Left ventricle myocardium superior (tissue), 1 donor: Measurements from ENCODE around the gene NAALADL2. TPM values are rescaled to one million over a fixed set of nuclear protein-coding genes. Genes with fewer than 3 reads are reported as not detected.

Experiments
- ATAC-seq: fragments of 200-7000 bp; cut with Tn5 transposase; one replicate; pipeline ENCODE4 v1.9.1; 2020; ENCODE audit warnings: mild to moderate bottlenecking, moderate library complexity
- DNase-seq: peaks from one replicate; pipeline ENCODE4 v3.0.0-alpha.2; 2020
- intact Hi-C: fragments of 100-400 bp; cut with micrococcal nuclease; formaldehyde crosslinking; loops from one replicate; pipeline ENCODE4 v1.11.0; 2022
- total RNA-seq: library from RNA; stranded (reverse); fragmentation: NEBNext Ultra II Directional; extraction: Animal tissue kit (Norgen Biotek cat#: 25700); gene quantifications from one replicate; pipeline ENCODE4 v1.2.1, GENCODE V29; 2021
- donor health status: DM: no; HTN: yes; CAD: no; lungs with severe emphysema.

Gene NAALADL2
- total RNA-seq, 1 donor from 2014 or later = 3.1 TPM

DNA sequence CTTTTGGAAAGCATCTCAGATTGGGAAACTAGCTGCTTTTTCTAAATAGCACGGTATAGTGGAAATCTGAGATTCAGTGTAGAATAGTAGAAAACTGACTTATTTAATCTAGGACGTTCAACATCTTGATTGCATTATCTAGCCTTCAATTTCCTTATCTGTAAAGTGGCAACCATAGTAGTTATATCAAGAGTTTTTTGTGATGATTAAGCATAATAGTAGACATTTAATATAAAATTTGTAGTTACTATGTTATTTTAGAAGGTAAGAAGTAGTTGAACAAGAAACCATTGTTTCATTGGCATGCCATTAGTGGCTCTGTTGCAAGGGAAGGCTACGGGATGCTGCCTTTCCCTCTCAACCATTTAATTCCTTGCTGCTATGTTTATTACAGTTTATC lies 367.3 kb downstream of the NAALADL2 start:
- no peak for DNase-seq
- no peak for ATAC-seq
- intact Hi-C loops = no loop called here

- intact Hi-C loops = no loop called here
- ATAC-seq = no peak
Measured at GRCh38 chr3:175227126-175227525, 368.0 kb downstream of the NAALADL2 start.

GRCh38 chr3:175233957-175234940 lies 375.1 kb downstream of the NAALADL2 start:
- DNase-seq (no peak), ATAC-seq (no peak)
- intact Hi-C loops = no loop called here

More at GRCh38 chr3:175227126-175227525, 368.0 kb downstream of the NAALADL2 start:
- no peak for DNase-seq

DNA sequence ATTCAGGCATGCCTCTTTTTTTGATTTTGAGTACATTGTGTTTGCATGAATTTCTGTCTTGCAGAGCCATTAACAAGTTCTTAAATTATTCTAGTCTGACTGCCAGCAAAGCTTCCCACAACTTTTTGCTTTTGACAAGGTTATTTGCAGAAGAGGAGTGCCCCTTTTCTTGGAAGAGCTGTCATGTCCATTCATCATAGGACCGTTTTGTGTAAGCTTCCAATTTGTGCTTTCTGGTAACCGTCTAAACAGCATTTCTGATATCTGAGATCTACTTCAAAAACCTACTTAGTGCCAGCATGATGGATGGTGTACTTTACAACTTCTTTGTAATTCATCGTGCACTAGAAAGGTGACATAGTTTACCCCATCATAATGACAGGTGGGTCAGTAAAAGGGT lies 379.7 kb downstream of the NAALADL2 start:
- intact Hi-C loops = no loop called here
- DNase-seq = no peak
- ATAC-seq = no peak

DNA sequence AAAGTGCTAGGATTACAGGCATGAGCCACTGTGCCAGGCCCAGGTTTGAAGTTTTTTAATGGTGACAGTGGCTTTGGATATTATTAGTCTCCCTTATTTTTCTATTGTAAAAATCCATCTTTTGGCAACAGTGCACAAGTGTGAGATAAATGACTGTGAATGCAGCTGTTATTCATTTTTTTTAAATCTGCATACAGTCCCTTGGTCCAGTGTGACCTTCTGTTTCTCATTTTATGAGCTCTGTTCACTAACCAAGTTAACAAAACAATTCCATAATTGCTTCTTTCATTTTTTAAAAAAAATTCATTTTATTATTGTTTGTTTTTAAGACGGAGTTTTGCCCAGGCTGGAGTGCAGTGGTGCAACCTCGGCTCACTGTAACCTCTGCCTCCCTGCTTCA lies 381.8 kb downstream of the NAALADL2 start:
- intact Hi-C loops = no loop called here
- DNase-seq = no peak
- no peak for ATAC-seq

DNA sequence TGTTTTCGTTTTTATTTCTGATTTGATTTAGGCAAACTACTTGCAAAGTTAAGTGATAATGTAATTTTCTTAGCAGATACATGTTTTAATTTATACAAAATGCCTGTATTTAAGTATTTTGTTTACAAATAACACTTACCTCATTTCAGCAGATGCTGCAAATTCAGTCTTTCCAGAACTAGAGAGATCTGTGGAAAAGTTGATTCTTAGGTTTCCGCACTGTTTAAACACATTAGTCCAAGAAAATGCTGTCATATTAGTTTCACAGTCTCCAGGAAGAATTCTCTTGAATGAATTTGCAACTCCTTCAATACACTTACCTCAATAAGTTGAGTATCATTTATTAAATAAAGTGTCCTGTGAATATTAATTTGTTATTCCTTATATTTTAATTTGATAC lies 383.1 kb downstream of the NAALADL2 start:
- DNase-seq (no peak), ATAC-seq (no peak)
- intact Hi-C loops = no loop called here

DNA sequence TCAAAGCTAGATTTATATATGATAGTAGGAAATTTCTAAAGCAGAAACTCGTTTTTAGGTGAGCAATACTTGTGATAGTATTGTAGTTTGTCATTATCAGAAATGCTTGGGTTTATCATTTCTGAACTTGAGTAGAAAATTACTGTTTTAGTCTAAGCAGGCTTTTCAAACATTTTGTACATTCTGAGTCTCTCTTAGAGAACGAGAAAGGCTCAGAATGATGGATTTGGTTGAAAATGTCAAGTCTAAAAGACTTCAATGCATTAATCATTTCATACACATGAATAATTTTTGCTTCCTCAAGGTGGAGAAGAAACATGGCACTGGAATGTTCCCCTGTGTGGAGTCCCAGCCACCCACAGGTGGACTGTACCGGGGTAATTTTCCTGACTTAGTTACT lies 387.1 kb downstream of the NAALADL2 start:
- DNase-seq (no peak), ATAC-seq (no peak)
- intact Hi-C loops = no loop called here

DNA sequence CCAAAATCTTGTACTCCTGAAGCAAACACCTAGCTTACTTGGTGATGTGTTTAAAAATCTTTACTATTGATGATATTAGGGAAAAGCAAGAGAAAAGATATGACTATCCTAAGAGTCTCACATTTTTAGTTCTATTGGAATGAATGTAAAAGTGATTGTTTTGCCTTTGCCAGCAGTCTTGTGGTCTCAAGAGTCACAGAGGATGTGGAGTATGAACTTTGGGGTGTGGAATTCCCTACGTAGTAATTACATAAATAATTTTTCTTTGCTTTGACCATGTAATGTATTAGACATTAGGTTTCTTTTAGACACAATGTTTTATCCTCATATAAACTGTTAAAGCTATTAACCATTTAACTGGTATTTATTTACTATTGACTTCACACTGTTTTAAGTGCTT lies 387.6 kb downstream of the NAALADL2 start:
- no peak for ATAC-seq

GRCh38 chr3:175247629-175248028 lies 388.5 kb downstream of the NAALADL2 start:
- ATAC-seq = no peak
- intact Hi-C loops = no loop called here
- DNase-seq = no peak

More for the DNA sequence above, 387.6 kb downstream of the NAALADL2 start:
- no peak for DNase-seq
- intact Hi-C loops = no loop called here

- intact Hi-C loops = no loop called here
Measured at GRCh38 chr3:175248832-175249231, 389.7 kb downstream of the NAALADL2 start.

DNA sequence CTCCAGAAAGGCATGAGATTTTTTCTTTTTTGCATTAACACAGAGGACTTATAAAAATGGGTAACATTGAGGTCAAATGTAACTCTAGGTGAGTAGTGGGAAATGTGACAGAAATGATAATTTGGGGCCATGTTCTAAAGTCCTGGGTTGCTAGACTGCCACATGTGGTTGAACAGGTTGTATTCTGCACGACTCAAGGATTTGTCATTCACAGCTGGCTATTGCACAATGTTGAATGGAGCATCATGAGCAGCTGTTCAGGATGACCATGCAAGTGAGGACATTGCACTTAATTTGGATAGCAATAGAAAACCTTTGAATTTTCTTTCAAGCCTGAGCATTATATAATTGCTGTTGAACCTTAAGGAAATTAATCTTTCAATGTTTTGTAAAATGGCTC lies 396.6 kb downstream of the NAALADL2 start:
- intact Hi-C loops = no loop called here
- ATAC-seq (peak; percentile 82), DNase-seq (no peak)

More at GRCh38 chr3:175248832-175249231, 389.7 kb downstream of the NAALADL2 start:
- no peak for DNase-seq
- no peak for ATAC-seq

- ATAC-seq = no peak
- intact Hi-C loops = no loop called here
- DNase-seq = no peak
Measured at GRCh38 chr3:175257123-175257522, 398.0 kb downstream of the NAALADL2 start.

- DNase-seq (no peak), ATAC-seq (no peak)
Measured at GRCh38 chr3:175258763-175259162, 399.6 kb downstream of the NAALADL2 start.

GRCh38 chr3:175260145-175260794 lies 401.1 kb downstream of the NAALADL2 start:
- DNase-seq (no peak), ATAC-seq (no peak)
- intact Hi-C loops = no loop called here

More at GRCh38 chr3:175258763-175259162, 399.6 kb downstream of the NAALADL2 start:
- intact Hi-C loops = no loop called here

- no peak for DNase-seq
- intact Hi-C loops = no loop called here
- no peak for ATAC-seq
Measured at GRCh38 chr3:175266478-175266877, 407.3 kb downstream of the NAALADL2 start.

GRCh38 chr3:175267121-175267531 lies 408.0 kb downstream of the NAALADL2 start:
- intact Hi-C loops = no loop called here

DNA sequence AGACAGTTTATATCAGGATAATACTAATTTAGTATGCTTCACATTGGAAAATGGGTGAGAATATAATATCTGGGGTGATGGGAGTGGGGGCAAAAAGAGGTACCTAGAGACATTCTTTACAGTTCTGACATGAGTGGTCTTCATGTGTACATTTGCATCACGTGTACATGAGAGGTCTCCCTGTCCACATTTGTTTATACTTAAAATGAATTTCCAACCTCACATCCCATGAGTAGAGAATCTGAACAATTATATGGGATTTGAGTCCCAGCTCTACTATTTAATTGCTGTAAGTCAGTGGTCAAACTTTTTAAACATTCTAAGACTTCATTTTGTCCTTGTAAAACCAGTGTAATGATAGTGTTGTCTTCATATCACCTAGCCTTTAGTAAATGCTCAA lies 408.4 kb downstream of the NAALADL2 start:
- intact Hi-C loops = no loop called here
- ATAC-seq (no peak), DNase-seq (no peak)

More at GRCh38 chr3:175267121-175267531, 408.0 kb downstream of the NAALADL2 start:
- ATAC-seq (no peak), DNase-seq (no peak)

DNA sequence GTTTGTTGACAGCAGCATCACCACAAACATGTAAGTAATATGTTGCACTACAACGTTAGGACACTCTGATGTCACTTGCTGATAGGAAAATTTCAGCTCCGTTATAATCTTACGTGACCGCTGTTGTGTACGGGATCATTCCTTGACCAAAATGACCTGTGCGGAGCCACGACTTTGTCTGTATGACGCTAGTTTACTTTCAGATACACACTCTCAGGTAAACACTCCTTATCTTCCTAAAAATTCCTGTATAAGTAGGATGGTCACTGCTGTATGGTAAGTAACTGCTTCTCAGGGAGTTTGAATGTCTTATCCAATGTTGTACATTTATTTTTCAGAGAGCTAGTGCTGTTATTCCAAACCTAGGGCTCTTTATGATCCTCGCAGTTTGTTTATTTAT lies 410.3 kb downstream of the NAALADL2 start:
- intact Hi-C loops = no loop called here
- ATAC-seq (no peak), DNase-seq (no peak)

GRCh38 chr3:175270198-175270837 lies 411.2 kb downstream of the NAALADL2 start:
- no peak for DNase-seq
- intact Hi-C loops = no loop called here
- ATAC-seq = no peak

- no peak for DNase-seq
- no peak for ATAC-seq
- intact Hi-C loops = no loop called here
Measured at GRCh38 chr3:175270866-175271265, 411.7 kb downstream of the NAALADL2 start.
